Upper lobe of left lung (tissue), 6 donors: ENCODE measurements around the gene LRRC7. TPM values are rescaled to one million over a fixed set of nuclear protein-coding genes. Genes with fewer than 3 reads are reported as not detected.
"Not testable (repeated sequence)": the region's sequence is repeated elsewhere in the genome, so short reads cannot be mapped to it uniquely, and the experiment has no call there.

Experiments
- ATAC-seq, 2 donors: fragments of 200-7000 bp; cut with Tn5 transposase; one replicate each; pipeline ENCODE4 v1.9.1; 2022; ENCODE audit warnings: mild to moderate bottlenecking in 2 of 2, moderate library complexity in 2 of 2; ENCODE audit not compliant: low FRiP score in 2 of 2
- DNase-seq, 2 donors: peaks; one replicate each; pipeline ENCODE4 v3.0.0-alpha.2; 2019 to 2020
- H3K27ac ChIP-seq, 4 donors: fragments of 200-600 bp; sonication (generic); one replicate each; pipeline ENCODE4 v1.5.1; 2016 to 2019
- H3K27me3 ChIP-seq, 4 donors: fragments of 200-600 bp; sonication (generic); one replicate each; pipeline ENCODE4 v1.5.1; 2017 to 2019
- H3K36me3 ChIP-seq, 4 donors: fragments of 200-600 bp; sonication (generic); one replicate each; pipeline ENCODE4 v1.5.1; 2016 to 2019
- H3K4me1 ChIP-seq, 4 donors: fragments of 200-600 bp; sonication (generic); one replicate each; pipeline ENCODE4 v1.5.1; 2018 to 2019
- H3K4me3 ChIP-seq, 4 donors: fragments of 200-600 bp; sonication (generic); one replicate each; pipeline ENCODE4 v1.5.1; 2017 to 2019; ENCODE audit warnings: mild to moderate bottlenecking in 2 of 4, moderate library complexity in 1 of 4
- H3K9me3 ChIP-seq, 4 donors: fragments of 200-600 bp; sonication (generic); one replicate each; pipeline ENCODE4 v1.5.1; 2018 to 2019
- EP300 ChIP-seq, 4 donors: sonication (generic); formaldehyde crosslinking; IDR thresholded peaks; one replicate each; pipeline ENCODE4 v1.5.1; 2017; ENCODE audit warnings: antibody characterized with exemption in 4 of 4, control low read depth in 2 of 4
- POLR2A ChIP-seq, 4 donors: fragments of 450-650 bp; IDR thresholded peaks; one replicate each; pipeline ENCODE4 v1.5.1; 2016 to 2017; ENCODE audit warnings: antibody characterized with exemption in 4 of 4, mild to moderate bottlenecking in 2 of 4
- POLR2AphosphoS5 ChIP-seq, 2 donors: sonication (generic); formaldehyde crosslinking; IDR thresholded peaks; one replicate each; pipeline ENCODE4 v1.5.1; 2017; ENCODE audit warnings: antibody characterized with exemption in 2 of 2
- WGBS, 2 donors: methylation state at CpG; one replicate each; pipeline ENCODE4 v1.1.5; 2017 to 2018; 5-methylcytosine and 5-hydroxymethylcytosine counted together
- total RNA-seq, 6 donors: library from RNA; depleted of rRNA in 4 of 6; stranded (reverse); fragments of >200 nt in 4 of 6; gene quantifications; one replicate each; pipeline versions ENCODE4 v1.1.0 to v1.2.1, GENCODE V29; 2016 to 2021
- TF ChIP-seq, protein P1 (sequence below), 6 experiments: fragments of 450-650 bp in 4 of 6; fragments of 200-600 bp in 2 of 6; sonication (generic) in 2 of 6; IDR thresholded peaks; one replicate each; pipeline ENCODE4 v1.5.1; 2016 to 2019; ENCODE audit warnings: antibody characterized with exemption in 6 of 6
- donor health status: DM: no; HTN: no; CAD: no; lungs with moderate emphysema.
- donor health status: DM: no; HTN: yes; CAD: no; lungs with severe emphysema.

The LRRC7 gene
- total RNA-seq, 6 donors from 2014 or later: not detected

DNA sequence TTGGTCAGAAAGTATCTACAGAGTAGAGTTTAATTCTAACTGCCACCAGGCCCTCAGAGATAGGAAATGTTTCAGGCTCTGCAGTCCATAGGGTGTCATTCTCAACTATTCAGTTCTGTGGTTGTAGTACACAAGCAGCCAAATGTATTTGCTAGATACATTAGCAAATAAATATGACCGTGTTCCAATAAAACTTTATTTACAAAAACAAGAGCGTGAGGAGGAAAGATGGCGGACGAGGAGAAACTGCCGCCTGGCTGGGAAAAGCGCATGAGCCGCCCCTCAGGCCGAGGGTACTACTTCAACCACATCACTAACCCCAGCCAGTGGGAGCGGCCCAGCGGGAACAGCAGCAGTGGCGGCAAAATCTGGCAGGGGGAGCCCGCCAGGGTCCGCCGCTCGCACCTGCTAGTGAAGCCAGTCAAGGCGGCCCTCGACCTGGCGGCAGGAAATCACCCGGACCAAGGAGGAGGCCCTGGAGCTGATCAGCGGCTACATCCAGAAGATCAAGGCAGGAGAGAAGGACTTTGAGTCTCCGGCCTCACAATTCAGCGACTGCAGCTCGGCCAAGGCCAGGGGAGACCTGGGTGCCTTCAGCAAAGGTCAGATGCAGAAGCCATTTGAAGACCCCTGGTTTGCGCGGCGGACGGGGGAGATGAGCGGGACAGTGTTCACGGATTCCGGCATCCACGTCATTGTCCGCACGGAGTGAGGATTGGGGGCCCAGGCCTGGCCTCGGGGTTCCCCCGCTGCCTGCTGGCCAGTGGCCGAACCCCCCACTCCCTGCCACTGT, 351.6 kb downstream of the LRRC7 start:
- H3K9me3 ChIP-seq: peaks cover 0 to 4% (median 0%) of the 10 kb centered on the region in 4 donors
- H3K36me3 ChIP-seq: no peaks in the 10 kb centered on the region
- no peak overlapping the region for H3K27ac ChIP-seq
- H3K4me1 ChIP-seq: no peaks in the 10 kb centered on the region
- H3K4me3 ChIP-seq: no peak overlapping the region
- DNase-seq (peak in 1 of 2 donors; percentile 73), ATAC-seq (peak in 1 of 2 donors; percentile 40)
- H3K27me3 ChIP-seq: no peaks in the 10 kb centered on the region
- 94% methylated on average over 31 to 35 of the region's 36 CpGs for WGBS, 2 donors
- TF ChIP-seq POLR2A (IDR thresholded peaks at IDR 0.05): no peak
- TF ChIP-seq, protein P1, sequence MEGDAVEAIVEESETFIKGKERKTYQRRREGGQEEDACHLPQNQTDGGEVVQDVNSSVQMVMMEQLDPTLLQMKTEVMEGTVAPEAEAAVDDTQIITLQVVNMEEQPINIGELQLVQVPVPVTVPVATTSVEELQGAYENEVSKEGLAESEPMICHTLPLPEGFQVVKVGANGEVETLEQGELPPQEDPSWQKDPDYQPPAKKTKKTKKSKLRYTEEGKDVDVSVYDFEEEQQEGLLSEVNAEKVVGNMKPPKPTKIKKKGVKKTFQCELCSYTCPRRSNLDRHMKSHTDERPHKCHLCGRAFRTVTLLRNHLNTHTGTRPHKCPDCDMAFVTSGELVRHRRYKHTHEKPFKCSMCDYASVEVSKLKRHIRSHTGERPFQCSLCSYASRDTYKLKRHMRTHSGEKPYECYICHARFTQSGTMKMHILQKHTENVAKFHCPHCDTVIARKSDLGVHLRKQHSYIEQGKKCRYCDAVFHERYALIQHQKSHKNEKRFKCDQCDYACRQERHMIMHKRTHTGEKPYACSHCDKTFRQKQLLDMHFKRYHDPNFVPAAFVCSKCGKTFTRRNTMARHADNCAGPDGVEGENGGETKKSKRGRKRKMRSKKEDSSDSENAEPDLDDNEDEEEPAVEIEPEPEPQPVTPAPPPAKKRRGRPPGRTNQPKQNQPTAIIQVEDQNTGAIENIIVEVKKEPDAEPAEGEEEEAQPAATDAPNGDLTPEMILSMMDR (IDR thresholded peaks at IDR 0.05): no peak
- TF ChIP-seq POLR2AphosphoS5 (IDR thresholded peaks at IDR 0.05): no peak
- TF ChIP-seq EP300 (IDR thresholded peaks at IDR 0.05): no peak

DNA sequence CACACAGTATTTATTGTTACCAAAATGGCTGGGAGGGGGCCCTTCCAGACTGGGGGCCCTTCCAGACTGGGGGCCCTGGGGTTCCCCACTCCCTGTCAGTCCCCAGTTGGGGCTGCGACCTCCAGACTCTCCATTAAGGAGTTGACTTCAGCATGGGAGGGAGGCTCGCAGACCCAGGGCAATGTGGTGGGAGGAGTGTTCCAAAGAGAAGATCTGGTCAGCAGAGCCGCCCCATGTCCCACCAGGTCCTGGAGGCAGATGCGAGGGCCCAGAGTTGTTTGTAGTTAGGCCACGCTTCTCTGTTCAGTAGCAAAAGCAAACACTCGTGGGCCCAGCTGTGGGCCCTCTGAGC, 352.2 kb downstream of the LRRC7 start:
- TF ChIP-seq, protein P1 (IDR thresholded peaks at IDR 0.05): no peak
- TF ChIP-seq POLR2AphosphoS5 (IDR thresholded peaks at IDR 0.05) (no peak), EP300 (IDR thresholded peaks at IDR 0.05) (no peak), POLR2A (IDR thresholded peaks at IDR 0.05) (no peak)
- Histone ChIP-seq H3K27me3 (no peaks in the 10 kb centered on the region), H3K9me3 (peaks cover 0 to 4% (median 0%) of the 10 kb centered on the region in 4 donors), H3K4me3 (no peak overlapping the region), H3K27ac (no peak overlapping the region), H3K36me3 (no peaks in the 10 kb centered on the region), H3K4me1 (no peaks in the 10 kb centered on the region)
- 93 to 97% methylated on average over 4 to 6 of the region's 6 CpGs for WGBS, 2 donors
- peak in 1 of 2 donors; percentile 46 for ATAC-seq
- DNase-seq: no peak

- Histone ChIP-seq H3K36me3 (no peaks in the 10 kb centered on the region), H3K4me1 (no peaks in the 10 kb centered on the region), H3K4me3 (no peak overlapping the region), H3K27ac (no peak overlapping the region), H3K27me3 (no peaks in the 10 kb centered on the region), H3K9me3 (peaks cover 0 to 4% (median 0%) of the 10 kb centered on the region in 4 donors)
- DNase-seq: no peak
- TF ChIP-seq POLR2A (IDR thresholded peaks at IDR 0.05) (no peak), EP300 (IDR thresholded peaks at IDR 0.05) (no peak), POLR2AphosphoS5 (IDR thresholded peaks at IDR 0.05) (no peak)
- TF ChIP-seq, protein P1 (IDR thresholded peaks at IDR 0.05): no peak
- 82 to 87% methylated on average over 1 of the region's 1 CpG for WGBS, 2 donors
- ATAC-seq: no peak
Measured at GRCh38 chr1:69920426-69920825, 352.7 kb downstream of the LRRC7 start.

DNA sequence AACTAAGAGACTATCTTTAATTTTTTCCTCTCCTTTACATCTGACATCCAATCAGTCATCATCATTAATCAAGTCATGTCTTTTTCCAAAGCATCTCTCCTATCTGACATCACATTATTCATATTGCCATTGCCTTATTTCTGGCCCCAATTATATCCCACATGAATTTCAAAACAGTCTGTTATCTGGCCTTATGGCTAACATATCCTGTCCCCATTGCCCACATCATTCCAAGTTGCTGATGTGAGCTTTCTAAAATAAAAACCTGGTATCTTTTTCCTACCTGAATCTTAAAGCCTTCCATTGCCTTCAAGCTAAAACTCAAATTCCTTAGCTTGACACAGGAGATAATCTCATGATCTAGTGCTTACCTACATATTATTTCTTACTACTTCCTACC, 353.8 kb downstream of the LRRC7 start:
- Histone ChIP-seq H3K27me3 (no peaks in the 10 kb centered on the region), H3K9me3 (peaks cover 0 to 4% (median 0%) of the 10 kb centered on the region in 4 donors), H3K4me3 (no peak overlapping the region), H3K4me1 (no peaks in the 10 kb centered on the region), H3K36me3 (no peaks in the 10 kb centered on the region), H3K27ac (no peak overlapping the region)
- DNase-seq: no peak
- no peak for ATAC-seq
- no peak for TF ChIP-seq POLR2AphosphoS5 (IDR thresholded peaks at IDR 0.05)
- TF ChIP-seq EP300 (IDR thresholded peaks at IDR 0.05): no peak
- TF ChIP-seq, protein P1 (IDR thresholded peaks at IDR 0.05): no peak
- no peak for TF ChIP-seq POLR2A (IDR thresholded peaks at IDR 0.05)

DNA sequence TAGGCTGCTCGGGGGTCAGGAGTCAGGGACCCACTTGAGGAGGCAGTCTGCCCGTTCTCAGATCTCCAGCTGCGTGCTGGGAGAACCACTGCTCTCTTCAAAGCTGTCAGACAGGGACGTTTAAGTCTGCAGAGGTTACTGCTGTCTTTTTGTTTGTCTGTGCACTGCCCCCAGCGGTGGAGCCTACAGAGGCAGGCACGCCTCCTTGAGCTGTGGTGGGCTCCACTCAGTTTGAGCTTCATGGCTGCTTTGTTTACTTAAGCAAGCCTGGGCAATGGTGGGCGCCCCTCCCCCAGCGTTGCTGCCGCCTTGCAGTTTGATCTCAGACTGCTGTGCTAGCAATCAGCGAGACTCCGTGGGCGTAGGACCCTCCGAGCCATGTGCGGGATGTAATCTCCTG, 360.5 kb downstream of the LRRC7 start:
- not testable (repeated sequence) for H3K36me3 ChIP-seq, H3K4me1 ChIP-seq, H3K9me3 ChIP-seq, H3K27me3 ChIP-seq, H3K27ac ChIP-seq, ATAC-seq, H3K4me3 ChIP-seq
- DNase-seq: peak in 1 of 2 donors; percentile 45
- 87 to 93% methylated on average over 6 to 12 of the region's 14 CpGs for WGBS, 2 donors
